Measurements from ENCODE around the gene JUNB.

DNA sequence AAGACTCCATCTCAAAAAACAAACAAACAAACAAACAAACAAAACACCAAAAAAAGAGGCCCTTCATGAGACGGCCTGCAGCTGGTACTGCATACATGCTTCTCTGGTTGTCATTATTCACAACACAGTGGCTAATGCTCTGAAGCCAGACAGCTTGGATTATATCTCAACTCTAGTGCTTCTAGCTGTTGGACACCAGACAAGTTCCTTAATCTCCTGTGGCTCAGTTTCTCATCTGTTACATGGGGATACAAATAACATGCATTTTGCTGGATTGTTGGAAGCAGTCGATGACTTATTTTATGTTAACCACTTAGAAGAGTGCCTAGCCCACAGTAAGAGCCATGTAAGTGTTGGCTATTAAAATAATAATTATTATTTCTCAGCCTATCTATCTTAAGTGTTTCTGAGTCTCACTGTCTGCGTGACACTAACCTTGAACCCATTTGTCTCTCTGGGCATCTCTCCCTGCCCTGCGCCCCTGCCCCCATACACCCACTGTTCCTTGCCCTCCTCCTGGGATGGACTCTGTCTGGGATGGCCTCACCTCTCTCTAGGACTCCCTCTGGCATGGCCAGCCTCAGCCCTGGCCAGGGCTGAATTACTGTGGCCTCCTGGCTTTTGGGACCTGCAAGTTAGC is 3.1 kb upstream of the JUNB start:
- TF ChIP-seq, protein P1, sequence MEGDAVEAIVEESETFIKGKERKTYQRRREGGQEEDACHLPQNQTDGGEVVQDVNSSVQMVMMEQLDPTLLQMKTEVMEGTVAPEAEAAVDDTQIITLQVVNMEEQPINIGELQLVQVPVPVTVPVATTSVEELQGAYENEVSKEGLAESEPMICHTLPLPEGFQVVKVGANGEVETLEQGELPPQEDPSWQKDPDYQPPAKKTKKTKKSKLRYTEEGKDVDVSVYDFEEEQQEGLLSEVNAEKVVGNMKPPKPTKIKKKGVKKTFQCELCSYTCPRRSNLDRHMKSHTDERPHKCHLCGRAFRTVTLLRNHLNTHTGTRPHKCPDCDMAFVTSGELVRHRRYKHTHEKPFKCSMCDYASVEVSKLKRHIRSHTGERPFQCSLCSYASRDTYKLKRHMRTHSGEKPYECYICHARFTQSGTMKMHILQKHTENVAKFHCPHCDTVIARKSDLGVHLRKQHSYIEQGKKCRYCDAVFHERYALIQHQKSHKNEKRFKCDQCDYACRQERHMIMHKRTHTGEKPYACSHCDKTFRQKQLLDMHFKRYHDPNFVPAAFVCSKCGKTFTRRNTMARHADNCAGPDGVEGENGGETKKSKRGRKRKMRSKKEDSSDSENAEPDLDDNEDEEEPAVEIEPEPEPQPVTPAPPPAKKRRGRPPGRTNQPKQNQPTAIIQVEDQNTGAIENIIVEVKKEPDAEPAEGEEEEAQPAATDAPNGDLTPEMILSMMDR (IDR thresholded peaks at IDR 0.05 in 2 of 3, conservative IDR thresholded peaks at IDR 0.05 in 1 of 3; ENCODE audit: borderline replicate concordance in 1 of 3, insufficient read depth in 1 of 3, low read depth in 2 of 3, low read length in 2 of 3) = no peak
- no peak for TF ChIP-seq POLR2A (IDR thresholded peaks at IDR 0.05; ENCODE audit: borderline replicate concordance, extremely low read depth, insufficient read depth, insufficient read length)
- no peak for TF ChIP-seq EGR1 (IDR thresholded peaks at IDR 0.05; ENCODE audit: low read depth)
- TF ChIP-seq EZH2 (IDR thresholded peaks at IDR 0.05) = no peak
- no peak for TF ChIP-seq SRF (IDR thresholded peaks at IDR 0.05; ENCODE audit: low read depth)
- TF ChIP-seq ZNF274 (IDR thresholded peaks at IDR 0.05; ENCODE audit: low read depth, low read length) = no peak
- no peak for TF ChIP-seq RAD21 (IDR thresholded peaks at IDR 0.05; ENCODE audit: low read depth)
- TF ChIP-seq, protein P2, sequence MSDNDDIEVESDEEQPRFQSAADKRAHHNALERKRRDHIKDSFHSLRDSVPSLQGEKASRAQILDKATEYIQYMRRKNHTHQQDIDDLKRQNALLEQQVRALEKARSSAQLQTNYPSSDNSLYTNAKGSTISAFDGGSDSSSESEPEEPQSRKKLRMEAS (IDR thresholded peaks at IDR 0.05) = no peak
- no peak for TF ChIP-seq POLR2AphosphoS5 (IDR thresholded peaks at IDR 0.05; ENCODE audit: low read depth, low read length)
- no peak for TF ChIP-seq ELF1 (IDR thresholded peaks at IDR 0.05; ENCODE audit: borderline replicate concordance, low read depth)
